ENCODE data around the gene TMTC1. TPM values are rescaled to one million over a fixed set of nuclear protein-coding genes. Genes with fewer than 3 reads are reported as not detected.

Gene TMTC1
- total and polyA plus RNA-seq, 2 experiments from 2014 or later, result 6.8 to 14.0 TPM

DNA sequence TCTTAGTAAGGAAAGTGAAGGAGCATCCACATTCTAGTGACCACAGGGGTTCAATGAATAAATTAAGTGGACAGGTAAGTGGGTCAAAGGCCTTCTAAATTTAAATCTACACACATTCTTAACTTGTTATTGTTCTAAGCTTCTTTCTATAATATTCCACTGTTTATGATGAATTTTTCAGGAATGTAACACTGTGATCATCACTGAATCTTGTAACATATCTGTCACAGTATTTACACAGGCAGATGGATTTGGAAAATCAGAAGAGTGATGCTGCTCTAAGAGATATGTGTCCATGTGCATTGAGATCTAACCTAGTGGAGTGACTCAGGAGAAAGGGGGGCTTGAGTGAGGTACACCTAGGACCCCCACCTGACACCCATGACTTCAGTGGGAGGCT is 170.8 kb downstream of the TMTC1 start:
- Histone ChIP-seq H2AFZ (no peak overlapping the region), H3K4me3 (no peak overlapping the region), H4K20me1 (ENCODE audit: insufficient read depth, poor library complexity, severe bottlenecking) (no peaks in the 10 kb centered on the region), H3K4me1 (ENCODE audit: insufficient read depth) (peaks cover 10% of the 10 kb centered on the region), H3K36me3 (replicated peaks; ENCODE audit: insufficient read depth, low read depth) (no peaks in the 10 kb centered on the region), H3K79me2 (no peaks in the 10 kb centered on the region), H3K27me3 (no peaks in the 10 kb centered on the region), H3K4me2 (no peak overlapping the region), H3K9me2 (replicated peaks; ENCODE audit: insufficient read depth) (no peaks in the 10 kb centered on the region), H3K27ac (no peak overlapping the region), H3K9me3 (ENCODE audit: low read depth) (no peaks in the 10 kb centered on the region)
- TF ChIP-seq EZH2phosphoT487 (IDR thresholded peaks at IDR 0.05; ENCODE audit: low read depth, severe bottlenecking, unreplicated experiment) (no peak), EZH2 (IDR thresholded peaks at IDR 0.05; ENCODE audit: borderline replicate concordance) (no peak)
- TF ChIP-seq, protein P1, sequence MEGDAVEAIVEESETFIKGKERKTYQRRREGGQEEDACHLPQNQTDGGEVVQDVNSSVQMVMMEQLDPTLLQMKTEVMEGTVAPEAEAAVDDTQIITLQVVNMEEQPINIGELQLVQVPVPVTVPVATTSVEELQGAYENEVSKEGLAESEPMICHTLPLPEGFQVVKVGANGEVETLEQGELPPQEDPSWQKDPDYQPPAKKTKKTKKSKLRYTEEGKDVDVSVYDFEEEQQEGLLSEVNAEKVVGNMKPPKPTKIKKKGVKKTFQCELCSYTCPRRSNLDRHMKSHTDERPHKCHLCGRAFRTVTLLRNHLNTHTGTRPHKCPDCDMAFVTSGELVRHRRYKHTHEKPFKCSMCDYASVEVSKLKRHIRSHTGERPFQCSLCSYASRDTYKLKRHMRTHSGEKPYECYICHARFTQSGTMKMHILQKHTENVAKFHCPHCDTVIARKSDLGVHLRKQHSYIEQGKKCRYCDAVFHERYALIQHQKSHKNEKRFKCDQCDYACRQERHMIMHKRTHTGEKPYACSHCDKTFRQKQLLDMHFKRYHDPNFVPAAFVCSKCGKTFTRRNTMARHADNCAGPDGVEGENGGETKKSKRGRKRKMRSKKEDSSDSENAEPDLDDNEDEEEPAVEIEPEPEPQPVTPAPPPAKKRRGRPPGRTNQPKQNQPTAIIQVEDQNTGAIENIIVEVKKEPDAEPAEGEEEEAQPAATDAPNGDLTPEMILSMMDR (IDR thresholded peaks at IDR 0.05; ENCODE audit: poor library complexity), result no peak
- no peak for DNase-seq (ENCODE audit: low spot score)

- Histone ChIP-seq H2AFZ (no peak overlapping the region), H3K36me3 (replicated peaks; ENCODE audit: insufficient read depth, low read depth) (no peaks in the 10 kb centered on the region), H3K4me2 (no peak overlapping the region), H3K27me3 (no peaks in the 10 kb centered on the region), H3K79me2 (no peaks in the 10 kb centered on the region), H3K4me1 (ENCODE audit: insufficient read depth) (peaks cover 10% of the 10 kb centered on the region), H3K9me3 (ENCODE audit: low read depth) (no peaks in the 10 kb centered on the region), H3K27ac (no peak overlapping the region), H3K4me3 (no peak overlapping the region), H4K20me1 (ENCODE audit: insufficient read depth, poor library complexity, severe bottlenecking) (no peaks in the 10 kb centered on the region), H3K9me2 (replicated peaks; ENCODE audit: insufficient read depth) (no peaks in the 10 kb centered on the region)
- TF ChIP-seq EZH2phosphoT487 (IDR thresholded peaks at IDR 0.05; ENCODE audit: low read depth, severe bottlenecking, unreplicated experiment) (no peak), EZH2 (IDR thresholded peaks at IDR 0.05; ENCODE audit: borderline replicate concordance) (no peak)
- TF ChIP-seq, protein P1 (IDR thresholded peaks at IDR 0.05; ENCODE audit: poor library complexity), result no peak
- DNase-seq (ENCODE audit: low spot score), result no peak
- 57% methylated on average over 3 of the region's 3 CpGs for WGBS (ENCODE audit: low lambda C conversion rate, missing lambda C conversion rate)
These were observed 171.8 kb downstream of the TMTC1 start for GRCh38 chr12:29611906-29612305.

DNA sequence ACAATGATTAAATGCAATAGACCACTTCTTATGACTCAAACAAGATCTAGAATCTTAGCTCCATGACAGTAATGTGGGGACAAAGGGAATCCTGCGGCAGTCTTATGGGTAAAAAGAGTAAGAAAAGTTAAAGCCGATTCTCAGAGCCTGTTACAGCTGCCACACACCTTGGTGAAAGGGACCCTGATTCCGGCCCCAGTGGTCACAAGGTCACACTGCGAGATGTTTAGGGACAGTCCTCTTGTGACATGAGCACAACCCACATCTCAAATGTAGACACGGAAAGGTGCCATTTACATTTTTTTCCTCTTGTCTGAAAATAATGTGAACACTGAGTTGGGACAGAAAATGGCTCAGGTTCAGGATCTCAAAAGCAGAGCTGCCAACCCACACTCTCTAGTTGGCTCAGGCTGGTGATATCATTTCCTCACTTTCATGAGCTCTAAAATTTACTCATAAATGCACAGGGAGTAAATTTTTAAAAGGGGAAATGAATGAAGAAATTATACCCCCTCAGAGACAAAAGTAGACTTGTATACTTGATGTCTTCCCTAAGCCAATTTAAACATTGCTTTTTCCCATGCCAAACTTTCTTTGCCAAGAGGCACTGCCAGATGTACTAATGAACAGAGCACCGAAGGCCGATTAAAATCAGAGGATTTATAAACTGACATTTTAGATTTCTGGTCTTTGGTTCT is 173.1 kb downstream of the TMTC1 start:
- no peak overlapping the region for H3K4me2 ChIP-seq
- no peaks in the 10 kb centered on the region for H3K79me2 ChIP-seq
- no peaks in the 10 kb centered on the region for H4K20me1 ChIP-seq (ENCODE audit: insufficient read depth, poor library complexity, severe bottlenecking)
- 77% methylated on average over 7 of the region's 7 CpGs for WGBS (ENCODE audit: low lambda C conversion rate, missing lambda C conversion rate)
- no peak for DNase-seq (ENCODE audit: low spot score)
- H3K4me3 ChIP-seq, result no peak overlapping the region
- no peaks in the 10 kb centered on the region for H3K36me3 ChIP-seq (replicated peaks; ENCODE audit: insufficient read depth, low read depth)
- H3K27ac ChIP-seq, result no peak overlapping the region
- H3K9me2 ChIP-seq (replicated peaks; ENCODE audit: insufficient read depth), result no peaks in the 10 kb centered on the region
- TF ChIP-seq EZH2 (IDR thresholded peaks at IDR 0.05; ENCODE audit: borderline replicate concordance) (no peak), EZH2phosphoT487 (IDR thresholded peaks at IDR 0.05; ENCODE audit: low read depth, severe bottlenecking, unreplicated experiment) (no peak)
- TF ChIP-seq, protein P1 (IDR thresholded peaks at IDR 0.05; ENCODE audit: poor library complexity), result no peak
- H3K27me3 ChIP-seq, result no peaks in the 10 kb centered on the region
- H3K4me1 ChIP-seq (ENCODE audit: insufficient read depth), result peaks cover 10% of the 10 kb centered on the region
- no peaks in the 10 kb centered on the region for H3K9me3 ChIP-seq (ENCODE audit: low read depth)
- H2AFZ ChIP-seq, result no peak overlapping the region

Data from hepatocyte (in vitro differentiated cells).